NCI-H2196 (cell line): ENCODE data around the gene TLCD4.
"Not testable (repeated sequence)": the region's sequence is repeated elsewhere in the genome, so short reads cannot be mapped to it uniquely, and the experiment has no call there.

ENCODE experiments used
- DNase-seq: peaks from one replicate; lab custom pipeline; 2025; ENCODE audit not compliant: unreplicated experiment; lab: John Stamatoyannopoulos, UW

The TLCD4 gene

GRCh38 chr1:95145493-95145892, 28.3 kb downstream of the TLCD4 start:
- DNase-seq: no peak

GRCh38 chr1:95146637-95147036, 29.5 kb downstream of the TLCD4 start:
- no peak for DNase-seq

GRCh38 chr1:95154096-95154495, 36.9 kb downstream of the TLCD4 start:
- DNase-seq: no peak

GRCh38 chr1:95165569-95165968, 48.4 kb downstream of the TLCD4 start:
- DNase-seq: not testable (repeated sequence)
